Left cardiac atrium (tissue), 2 donors: ENCODE data around the gene RAB9A. TPM values are rescaled to one million over a fixed set of nuclear protein-coding genes. Genes with fewer than 3 reads are reported as not detected.

Experiments
- total RNA-seq, 2 donors: library from RNA; stranded (reverse); fragmentation: NEBNext Ultra II Directional; extraction: Animal tissue kit (Norgen Biotek cat#: 25700); gene quantifications; one replicate each; pipeline ENCODE4 v1.2.1, GENCODE V29; 2021
- donor health status: DM: no; HTN: yes; CAD: no; lungs with severe emphysema.
- donor health status: DM: yes; HTN: yes; CAD: no.

The RAB9A gene
- total RNA-seq, 2 donors from 2014 or later: 21.4 to 25.2 TPM

Other genes with a start within 250 kb of the RAB9A start
- under 1 TPM in 1 of 2 donors, not detected in 1; 0.13 TPM for gene EGFL6, start 119.5 kb upstream of the RAB9A start, total RNA-seq
- gene TCEANC, start 36.0 kb upstream of the RAB9A start, total RNA-seq: 1 to 10 TPM; 2.9 to 5.4 TPM
- 1 to 10 TPM; 8.9 to 9.1 TPM for gene TRAPPC2, start 45.5 kb downstream of the RAB9A start, total RNA-seq
- 1 to 10 TPM; 9.3 TPM for gene OFD1, start 45.6 kb downstream of the RAB9A start, total RNA-seq
- gene GPM6B, start 128.0 kb downstream of the RAB9A start, total RNA-seq: 1 to 10 TPM; 6.4 to 7.1 TPM